GM10847 (cell line): Measurements from ENCODE around the gene IRF9.
A peak's percentile ranks its signal among the peaks of the same experiment; 100 is the strongest.

Experiments used
- POLR2A ChIP-seq: IDR thresholded peaks from 2 replicates; pipeline ENCODE4 v1.6.1; 2011; ENCODE audit not compliant: insufficient read length; ENCODE audit errors: extremely low read depth

IRF9 gene

GRCh38 chr14:24160850-24161804 is at the start of gene IRF9:
Gene IRF9, plus strand, starts transcription at chr14:24161265. Its CDS starts 880 bp downstream, at chr14:24162145.
- peak; percentile 81 for TF ChIP-seq POLR2A

- TF ChIP-seq POLR2A = no peak
Observed at GRCh38 chr14:24113379-24113800, 47.7 kb upstream of the IRF9 start.

GRCh38 chr14:24113801-24114531 is 47.1 kb upstream of the IRF9 start:
- peak; percentile 67 for TF ChIP-seq POLR2A

GRCh38 chr14:24114532-24115421 is 46.3 kb upstream of the IRF9 start, which contains the start of the genes DCAF11 and NRL:
Gene DCAF11, plus strand, starts transcription at chr14:24114777. Its CDS starts 818 bp downstream, at chr14:24115595.
Gene NRL, minus strand, starts transcription at chr14:24114949. Its CDS starts 32,101 bp downstream, at chr14:24082848.
- TF ChIP-seq POLR2A = peak; percentile 13

- no peak for TF ChIP-seq POLR2A
Observed at GRCh38 chr14:24115422-24116127, 45.5 kb upstream of the IRF9 start.

- no peak for TF ChIP-seq POLR2A
Observed at GRCh38 chr14:24116128-24116814, 44.8 kb upstream of the IRF9 start.

GRCh38 chr14:24117179-24117578 is 43.9 kb upstream of the IRF9 start:
- no peak for TF ChIP-seq POLR2A

- no peak for TF ChIP-seq POLR2A
Observed at GRCh38 chr14:24119691-24120090, 41.4 kb upstream of the IRF9 start.

GRCh38 chr14:24121210-24121609 is 39.9 kb upstream of the IRF9 start:
- no peak for TF ChIP-seq POLR2A

GRCh38 chr14:24122416-24122815 is 38.6 kb upstream of the IRF9 start:
- no peak for TF ChIP-seq POLR2A

GRCh38 chr14:24122898-24123297 is 38.2 kb upstream of the IRF9 start:
- TF ChIP-seq POLR2A = no peak

GRCh38 chr14:24123424-24124417 is 37.3 kb upstream of the IRF9 start:
- TF ChIP-seq POLR2A = no peak
